Fibroblast of lung (primary cell): ENCODE measurements around the gene GPAT2. TPM values are rescaled to one million over a fixed set of nuclear protein-coding genes. Genes with fewer than 3 reads are reported as not detected.
A peak's percentile ranks its signal among the peaks of the same experiment; 100 is the strongest.
"Not testable (repeated sequence)": the region's sequence is repeated elsewhere in the genome, so short reads cannot be mapped to it uniquely, and the experiment has no call there.

Experiments used
- DNase-seq, 2 donors: peaks; one replicate each; pipeline versions ENCODE4 v3.0.0 to v3.0.0-alpha.2; 2010; ENCODE audit warnings: low read depth in 2 of 2
- H2AFZ ChIP-seq: 2 replicates; pipeline ENCODE4 v1.5.1; 2012; ENCODE audit warnings: low read length, control low read depth, inconsistent platforms
- H3K27ac ChIP-seq: 2 replicates; pipeline ENCODE4 v1.5.1; 2011; ENCODE audit warnings: low read length, control low read depth; ENCODE audit not compliant: insufficient read depth
- H3K27me3 ChIP-seq: 2 replicates; pipeline ENCODE4 v1.5.1; 2011; ENCODE audit warnings: mild to moderate bottlenecking, low read length; ENCODE audit not compliant: control insufficient read depth, insufficient read depth
- H3K36me3 ChIP-seq: 2 replicates; pipeline ENCODE4 v1.5.1; 2011; ENCODE audit warnings: low read length; ENCODE audit not compliant: control insufficient read depth, insufficient read depth
- H3K4me1 ChIP-seq: 2 replicates; pipeline ENCODE4 v1.5.1; 2011; ENCODE audit warnings: low read length; ENCODE audit not compliant: control insufficient read depth, insufficient read depth; ENCODE audit errors: extremely low read depth
- H3K4me2 ChIP-seq: 2 replicates; pipeline ENCODE4 v1.5.1; 2011; ENCODE audit warnings: low read length, control low read depth; ENCODE audit not compliant: insufficient read depth; ENCODE audit errors: extremely low read depth
- H3K4me3 ChIP-seq, 4 experiments: fragments of 200-600 bp in 1 of 4; sonication (generic) in 1 of 4; replicated peaks in 1 of 4; 2 replicates each; pipeline ENCODE4 v1.5.1; 2011 to 2016; ENCODE audit warnings: low read length in 4 of 4, low read depth in 3 of 4, mild to moderate bottlenecking in 3 of 4, control low read depth in 2 of 4, inconsistent platforms in 1 of 4, mixed read lengths in 1 of 4; ENCODE audit not compliant: insufficient read depth in 1 of 4; ENCODE audit errors: control extremely low read depth in 1 of 4
- H3K79me2 ChIP-seq: 2 replicates; pipeline ENCODE4 v1.5.1; 2012; ENCODE audit warnings: mild to moderate bottlenecking, low read length, inconsistent platforms; ENCODE audit not compliant: control insufficient read depth, insufficient read depth
- H3K9ac ChIP-seq: 2 replicates; pipeline ENCODE4 v1.5.1; 2011; ENCODE audit warnings: mild to moderate bottlenecking, low read length, control low read depth; ENCODE audit not compliant: insufficient read depth
- H3K9me3 ChIP-seq: 2 replicates; pipeline ENCODE4 v1.5.1; 2012; ENCODE audit warnings: low read depth, low read length; ENCODE audit not compliant: control insufficient read depth, insufficient read depth
- H4K20me1 ChIP-seq: 2 replicates; pipeline ENCODE4 v1.5.1; 2011; ENCODE audit warnings: low read length; ENCODE audit not compliant: control insufficient read depth, insufficient read depth; ENCODE audit errors: extremely low read depth
- polyA plus RNA-seq, 2 donors: library from polyadenylated mRNA; depleted of rRNA in 1 of 2; stranded (reverse) in 1 of 2; unstranded in 1 of 2; fragments of >200 nt; gene quantifications; 2 replicates each; pipeline ENCODE4 v1.2.1, GENCODE V29; 2011 to 2012; ENCODE audit warnings: missing spikeins in 1 of 2
- total RNA-seq: library from RNA; depleted of rRNA; stranded (reverse); fragments of >200 nt; gene quantifications from 2 replicates; pipeline ENCODE4 v1.2.1, GENCODE V29; 2014

GPAT2 gene
- total and polyA plus RNA-seq, 2 donors (not counting 1 experiment from before 2014, with no cell fraction given), result 1.1 to 2.8 TPM

DNA sequence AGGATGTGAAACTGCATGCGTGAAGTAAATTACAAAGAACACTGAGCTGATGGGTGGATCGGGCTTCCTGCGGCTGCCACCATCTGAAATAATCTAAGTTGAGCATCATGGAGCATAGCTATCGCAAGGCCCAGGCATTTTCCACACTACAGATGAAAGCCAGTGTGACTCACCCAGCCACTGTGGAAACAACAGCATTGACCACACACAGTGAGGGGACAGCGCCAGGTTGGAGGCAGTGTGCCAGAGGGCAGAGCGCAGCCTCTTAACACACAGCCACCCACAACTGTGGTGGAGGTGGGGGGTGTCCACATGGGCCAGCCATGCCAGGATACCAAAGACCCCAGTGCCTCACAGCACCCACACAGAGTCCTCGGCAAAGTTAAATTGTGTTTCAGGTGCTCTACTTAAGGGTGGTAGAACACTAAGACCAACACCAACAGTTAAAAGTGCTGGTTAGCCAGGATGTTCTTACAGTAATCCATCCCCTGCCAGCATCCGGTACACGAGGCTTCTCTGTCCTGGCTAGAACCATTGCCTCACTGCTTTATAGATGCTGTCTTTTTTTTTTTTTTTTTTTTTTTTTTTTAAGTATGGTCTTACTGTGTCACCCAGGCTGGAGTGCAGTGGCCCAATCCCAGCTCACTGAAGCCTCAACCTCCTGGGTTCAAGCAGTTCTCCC, 14.7 kb downstream of the GPAT2 start:
- H3K27me3 ChIP-seq, result not testable (repeated sequence)

DNA sequence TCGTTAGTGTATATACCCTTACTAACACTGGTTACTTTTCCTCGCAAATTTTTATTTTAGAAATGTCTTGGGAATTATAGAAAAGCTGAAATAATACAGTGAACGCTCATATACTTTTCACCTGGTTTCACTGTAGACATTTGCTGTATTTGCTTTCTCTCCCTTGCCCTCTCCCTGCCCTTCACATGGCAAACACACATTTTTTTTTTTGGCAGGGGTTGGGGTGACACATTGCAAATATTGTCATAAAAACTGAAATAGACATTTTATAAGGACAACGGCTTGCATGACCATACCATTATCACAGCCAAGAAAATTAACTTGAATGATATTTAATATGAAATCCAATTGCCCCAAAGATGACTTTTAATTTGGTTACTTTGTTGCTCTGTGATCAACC, 18.4 kb downstream of the GPAT2 start:
- not testable (repeated sequence) for H3K4me3 ChIP-seq, H3K9me3 ChIP-seq, H2AFZ ChIP-seq, H3K36me3 ChIP-seq, H4K20me1 ChIP-seq, DNase-seq, H3K9ac ChIP-seq, H3K4me2 ChIP-seq, H3K79me2 ChIP-seq, H3K4me1 ChIP-seq, H3K27me3 ChIP-seq, H3K27ac ChIP-seq

More for the DNA sequence above, 14.7 kb downstream of the GPAT2 start:
- not testable (repeated sequence) for H3K9me3 ChIP-seq, H3K4me1 ChIP-seq, H3K4me3 ChIP-seq, H3K9ac ChIP-seq, H3K27ac ChIP-seq, H2AFZ ChIP-seq, H3K36me3 ChIP-seq, H3K4me2 ChIP-seq, H3K79me2 ChIP-seq, H4K20me1 ChIP-seq
- DNase-seq, result peak in 1 of 2 donors; percentile 10

DNA sequence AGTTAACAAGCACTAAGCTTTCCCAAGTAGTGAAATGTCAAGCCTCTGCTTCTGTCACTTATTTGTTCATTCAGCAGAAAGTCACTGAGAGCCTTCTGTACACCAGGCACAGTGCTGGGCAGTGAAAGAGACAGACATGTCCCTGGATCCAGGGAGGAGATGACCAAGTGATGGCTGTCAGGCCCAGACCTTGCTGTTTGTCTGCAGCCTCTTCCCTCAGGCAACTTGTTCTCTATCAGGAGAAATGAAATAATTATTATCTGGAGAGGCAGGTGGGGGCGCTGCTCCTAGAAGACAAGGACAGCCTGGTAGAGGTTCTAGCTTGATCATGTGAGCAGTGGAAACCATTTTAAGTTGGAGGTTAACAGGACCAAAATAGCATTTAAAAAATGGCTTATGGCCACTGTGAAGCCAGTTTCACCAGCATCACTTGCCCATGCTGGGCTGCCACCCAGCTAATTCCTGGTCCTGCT, 21.9 kb downstream of the GPAT2 start:
- H3K27ac ChIP-seq, H4K20me1 ChIP-seq, H3K4me2 ChIP-seq, H3K27me3 ChIP-seq, H3K4me1 ChIP-seq, H3K79me2 ChIP-seq, H3K9me3 ChIP-seq, H3K9ac ChIP-seq, H3K4me3 ChIP-seq, DNase-seq, H3K36me3 ChIP-seq, H2AFZ ChIP-seq: not testable (repeated sequence)

DNA sequence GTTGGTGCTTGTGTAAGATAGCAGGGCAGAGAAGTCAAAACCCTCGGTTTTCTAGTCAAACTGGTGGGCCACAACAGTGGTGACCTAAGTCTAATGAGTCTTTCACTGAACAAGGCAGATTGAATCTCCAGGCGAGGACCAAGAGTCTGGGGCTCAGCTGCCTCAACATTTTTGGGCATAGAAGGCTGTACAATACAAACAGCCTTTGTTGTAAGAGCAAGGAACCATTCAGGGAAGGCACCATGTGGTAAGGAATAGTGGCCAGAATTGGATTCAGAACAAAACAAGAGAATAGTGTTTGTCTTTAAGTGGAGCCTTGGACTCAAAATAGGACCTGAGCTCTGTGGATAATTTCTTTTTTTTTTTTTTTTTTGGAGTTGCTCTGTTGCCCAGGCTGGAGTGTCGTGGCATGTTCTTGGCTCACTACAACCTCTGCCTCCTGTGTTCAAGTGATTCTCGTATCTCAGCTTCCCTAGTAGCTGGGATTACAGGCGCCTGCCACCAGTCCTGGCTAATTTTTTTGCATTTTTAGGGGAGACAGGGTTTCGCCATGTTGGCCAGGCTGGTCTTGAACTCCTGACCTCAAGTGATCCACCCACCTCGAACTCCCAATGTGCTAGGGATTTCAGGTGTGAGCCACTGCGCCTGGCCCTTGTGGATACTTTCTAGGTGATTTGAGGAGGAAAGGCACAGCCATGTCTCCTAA, 22.5 kb downstream of the GPAT2 start:
- H3K27me3 ChIP-seq, H3K4me3 ChIP-seq, H2AFZ ChIP-seq, H3K27ac ChIP-seq, H3K9ac ChIP-seq, H4K20me1 ChIP-seq, H3K36me3 ChIP-seq, H3K9me3 ChIP-seq, H3K4me1 ChIP-seq, H3K4me2 ChIP-seq, DNase-seq, H3K79me2 ChIP-seq: not testable (repeated sequence)
